SK-N-DZ (cell line): Measurements from ENCODE around the gene C4orf51.

Source experiments
- DNase-seq: peaks from one replicate; pipeline ENCODE4 v3.0.0-alpha.2; 2015; ENCODE audit warnings: low spot score

The C4orf51 gene

DNA sequence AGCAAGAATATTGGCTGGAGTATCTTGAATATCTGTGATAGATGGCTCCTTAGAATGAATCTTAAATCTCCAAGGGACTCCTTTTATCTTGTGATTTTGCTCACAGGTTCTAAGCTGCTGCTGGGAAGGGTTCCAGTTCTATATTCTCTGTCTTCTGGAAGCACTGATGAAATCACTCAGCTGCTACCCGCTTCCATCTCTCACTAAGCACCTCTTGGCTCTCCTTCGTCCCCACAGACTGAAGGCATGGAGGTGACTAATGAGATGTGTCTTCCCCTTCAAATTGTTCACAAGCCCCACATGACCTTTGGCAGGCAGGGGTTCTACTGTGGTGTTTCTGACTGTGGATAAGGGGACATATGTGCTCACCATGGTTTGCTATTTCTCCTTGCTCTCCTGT, 75.9 kb downstream of the C4orf51 start:
- DNase-seq, result no peak

DNA sequence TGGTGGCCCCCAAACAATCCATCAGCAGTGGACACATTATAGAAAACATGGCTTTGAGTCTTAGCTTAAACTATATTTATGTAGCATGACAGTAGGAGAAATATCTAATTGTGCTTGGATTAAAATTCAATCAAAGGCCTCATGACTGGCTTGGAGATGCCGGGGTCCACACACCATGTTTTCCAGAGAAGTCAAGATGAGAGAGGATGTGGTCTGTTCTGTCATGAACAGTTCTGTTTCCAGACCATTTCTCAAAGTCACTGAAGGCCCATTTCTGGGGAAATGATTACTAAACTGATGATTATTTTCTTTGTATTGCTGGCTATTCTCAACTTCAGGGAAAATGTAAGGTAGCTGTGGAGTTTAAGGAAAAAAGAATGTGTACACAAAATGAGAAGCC, 76.3 kb downstream of the C4orf51 start:
- no peak for DNase-seq

DNA sequence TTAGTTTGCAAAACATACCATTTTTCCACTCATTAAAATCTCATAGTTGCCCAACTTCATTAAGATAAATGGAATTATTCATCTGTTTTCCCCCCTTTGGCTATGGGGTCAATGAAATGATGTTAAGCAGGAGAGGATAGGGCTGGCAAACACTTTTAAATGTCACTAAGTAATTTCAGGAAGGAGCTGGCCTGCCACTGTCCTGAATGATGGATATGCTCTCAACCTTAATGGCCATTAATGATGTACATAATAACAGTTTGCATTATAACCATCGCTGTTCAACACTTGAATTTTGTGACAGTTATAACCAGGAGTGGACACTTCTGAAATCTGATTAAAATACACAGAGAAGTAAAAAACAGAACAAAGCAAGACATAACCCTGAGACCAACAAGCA, 77.2 kb downstream of the C4orf51 start:
- DNase-seq, result no peak

- no peak for DNase-seq
Observed at GRCh38 chr4:145760176-145760575, 80.2 kb downstream of the C4orf51 start.

GRCh38 chr4:145760961-145761929, 81.3 kb downstream of the C4orf51 start:
- no peak for DNase-seq

GRCh38 chr4:145762719-145763118, 82.8 kb downstream of the C4orf51 start:
- DNase-seq, result no peak

- no peak for DNase-seq
Observed at GRCh38 chr4:145763399-145763798, 83.5 kb downstream of the C4orf51 start.

- DNase-seq, result no peak
Observed at GRCh38 chr4:145766273-145766672, 86.3 kb downstream of the C4orf51 start.

GRCh38 chr4:145769450-145770037, 89.6 kb downstream of the C4orf51 start:
- DNase-seq, result no peak

DNA sequence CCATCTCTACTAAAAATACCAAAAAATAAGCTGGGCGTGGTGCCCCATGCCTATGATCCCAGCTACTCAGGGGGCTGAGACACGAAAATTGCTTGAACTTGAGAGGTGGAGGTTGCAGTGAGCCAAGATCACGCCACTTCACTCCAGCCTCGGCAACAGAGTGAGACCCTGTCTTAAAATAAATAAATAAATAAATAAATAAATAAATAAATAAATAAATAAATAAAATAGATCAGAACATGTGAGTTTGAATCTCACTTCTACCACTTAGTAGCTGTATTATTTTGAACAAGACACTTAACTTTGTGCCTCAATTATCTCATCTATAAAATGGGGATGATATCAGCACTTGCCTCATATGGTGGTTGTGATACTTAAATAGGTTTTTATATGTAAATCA, 90.2 kb downstream of the C4orf51 start:
- no peak for DNase-seq

DNA sequence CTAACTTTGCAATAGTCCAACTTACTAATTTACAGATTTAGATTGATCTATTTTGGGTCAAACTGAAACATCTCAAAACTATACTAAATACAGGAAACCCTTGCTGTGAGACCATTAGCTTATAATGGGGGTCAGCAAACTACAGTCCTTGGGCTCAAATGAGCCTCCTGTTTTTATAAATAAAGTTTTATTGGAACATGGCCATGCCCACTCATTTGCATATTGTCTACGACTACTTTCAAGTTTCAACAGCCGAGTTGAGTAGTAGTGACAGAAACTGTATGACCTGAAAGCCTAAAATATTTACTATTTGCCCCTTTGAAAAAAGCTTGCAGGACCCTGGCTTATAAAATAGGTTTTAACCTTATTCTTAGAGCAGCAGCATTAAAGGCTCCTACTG, 92.4 kb downstream of the C4orf51 start:
- no peak for DNase-seq

DNA sequence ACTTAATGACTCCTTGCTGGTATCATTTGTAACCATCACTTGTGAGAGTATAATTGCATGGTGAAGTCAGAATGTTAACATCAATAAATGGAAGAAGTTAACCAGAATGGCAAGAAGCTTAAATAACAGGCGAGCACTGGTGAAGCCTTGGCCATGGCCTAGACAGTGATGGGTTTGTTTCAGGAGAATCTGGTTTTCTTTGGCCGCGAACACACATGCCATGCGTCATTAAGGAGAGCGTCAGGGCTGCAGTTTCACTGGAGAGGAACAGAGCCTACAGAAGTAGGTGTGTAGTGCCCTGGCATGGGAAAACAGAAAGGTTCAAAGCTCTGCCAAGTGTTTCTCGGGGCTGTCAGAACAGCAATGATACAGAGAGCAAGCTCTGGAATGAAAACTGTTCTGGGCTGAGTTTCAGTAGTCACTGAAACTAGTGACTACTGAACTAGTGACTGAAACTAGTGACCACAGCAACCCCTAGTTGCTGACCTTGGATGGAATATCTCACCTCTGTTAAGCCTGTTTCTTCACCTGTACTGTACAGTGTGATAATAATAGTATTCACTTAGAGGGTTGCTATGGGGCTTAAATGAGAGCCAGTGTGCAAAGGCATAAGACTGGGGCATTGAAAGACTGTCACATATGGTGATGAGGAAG, 93.8 kb downstream of the C4orf51 start:
- DNase-seq, result no peak

GRCh38 chr4:145774473-145774872, 94.5 kb downstream of the C4orf51 start:
- no peak for DNase-seq

DNA sequence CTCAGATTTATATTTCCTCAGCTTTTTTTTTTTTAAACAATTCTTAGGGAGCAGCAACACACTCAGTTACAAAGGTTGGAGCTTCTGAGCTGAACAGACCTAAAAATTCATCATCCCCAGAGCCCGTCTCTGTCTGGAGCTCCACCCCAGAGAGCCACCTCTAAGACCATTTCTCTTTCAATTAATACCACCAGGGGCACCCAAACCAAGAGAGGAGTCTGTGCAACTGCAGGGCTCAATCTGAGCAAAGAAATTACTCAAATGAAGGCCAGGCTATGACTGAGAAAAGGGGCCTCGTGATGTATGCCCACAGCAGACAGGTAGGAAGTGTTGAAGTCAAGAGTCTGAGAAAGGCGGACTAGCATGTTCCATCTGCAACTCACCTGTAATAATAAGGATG, 95.5 kb downstream of the C4orf51 start:
- DNase-seq, result no peak

- no peak for DNase-seq
Observed at GRCh38 chr4:145776208-145776607, 96.3 kb downstream of the C4orf51 start.

GRCh38 chr4:145779319-145779801, 99.4 kb downstream of the C4orf51 start:
- DNase-seq, result no peak

DNA sequence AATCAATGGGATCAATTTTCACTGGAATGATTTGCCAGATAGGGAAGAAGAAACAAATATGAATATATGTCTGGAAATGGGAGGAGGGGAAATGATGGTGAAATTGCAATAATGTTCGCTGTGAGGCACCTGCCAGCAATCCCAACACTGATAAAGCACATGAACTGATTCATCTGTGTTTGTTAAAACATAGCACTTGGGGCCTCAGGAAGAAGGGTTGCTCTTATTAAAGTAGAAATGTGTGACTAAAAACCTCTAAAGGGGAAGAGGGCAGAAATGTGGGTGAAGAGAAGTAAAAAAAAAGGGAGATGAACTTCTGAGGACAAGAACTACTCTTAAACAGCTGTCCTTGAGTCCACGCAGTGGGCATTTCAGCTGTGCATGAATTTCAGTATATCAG, 101.4 kb downstream of the C4orf51 start:
- no peak for DNase-seq
